Inferior parietal cortex (tissue), 1 donor: ENCODE measurements around the gene ZNF407.
A peak's percentile ranks its signal among the peaks of the same experiment; 100 is the strongest.

Experiments used
- DNase-seq: peaks from one replicate; pipeline ENCODE4 v3.0.0-alpha.2; 2016; ENCODE audit errors: extremely low spot score

The ZNF407 gene

DNA sequence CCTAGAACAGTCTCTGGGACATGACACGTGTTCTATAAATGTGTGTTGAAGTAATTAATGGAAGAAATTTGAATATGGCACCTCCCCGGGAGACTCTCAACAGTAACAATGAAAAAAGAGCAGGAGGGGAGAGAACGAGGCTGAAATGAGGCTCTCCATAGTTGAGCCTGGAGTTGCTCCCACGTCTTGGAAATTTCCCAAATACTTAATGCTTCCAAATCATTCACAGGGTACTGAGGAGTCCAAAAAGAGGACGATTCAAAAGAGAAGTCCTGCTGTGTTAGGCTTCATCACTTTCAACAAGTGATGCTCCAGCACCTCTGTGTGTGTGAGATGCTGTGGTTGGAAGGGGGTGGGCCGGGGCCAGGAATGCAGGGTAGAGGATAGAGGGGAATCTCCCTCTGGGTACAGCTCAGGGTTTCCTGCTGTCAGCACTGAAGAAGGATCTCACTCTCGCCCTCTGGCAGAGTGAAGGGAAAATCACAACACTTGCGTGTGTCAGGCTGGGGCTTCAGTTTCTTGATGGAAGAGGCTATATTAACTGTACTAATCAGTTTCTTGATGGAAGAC, 18.1 kb upstream of the ZNF407 start:
- no peak for DNase-seq

DNA sequence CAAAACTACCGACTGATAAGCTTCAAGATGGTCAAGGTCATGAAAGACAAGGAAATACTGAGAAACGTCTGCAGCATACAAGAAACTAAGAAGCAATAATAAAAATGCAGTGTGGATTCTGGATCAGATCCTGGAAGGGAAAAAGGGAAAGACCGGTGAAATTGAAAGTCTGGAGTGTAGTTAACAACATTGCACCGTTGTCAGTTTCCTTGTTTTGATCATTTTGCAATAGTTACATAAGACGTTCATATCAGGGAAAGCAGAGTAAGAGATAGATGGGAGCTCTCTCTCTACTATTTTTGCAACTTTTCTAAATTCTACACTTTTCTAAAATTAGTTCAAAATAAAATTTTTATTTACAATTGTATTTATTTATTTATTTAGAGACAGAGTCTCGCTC, 15.0 kb upstream of the ZNF407 start:
- DNase-seq: no peak

DNA sequence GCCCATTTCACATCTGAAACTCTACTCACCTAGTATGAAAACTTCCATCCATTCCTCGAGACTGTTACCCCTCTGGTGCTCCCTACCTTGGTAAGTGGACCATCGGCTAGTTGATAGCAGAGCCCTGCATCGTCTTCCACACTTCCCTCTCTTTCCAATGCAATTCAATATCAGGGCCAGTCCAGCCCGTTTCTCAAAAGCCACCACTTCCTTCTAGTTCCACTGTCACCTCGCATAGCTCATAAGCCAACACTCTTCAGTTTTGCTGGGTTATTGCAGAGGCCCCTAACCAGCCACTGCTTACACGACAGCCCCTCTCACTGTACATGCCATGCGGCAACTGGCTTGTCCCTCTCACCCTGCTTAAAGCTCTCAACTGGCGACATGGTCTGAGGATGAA, 10.2 kb upstream of the ZNF407 start:
- DNase-seq: no peak

DNA sequence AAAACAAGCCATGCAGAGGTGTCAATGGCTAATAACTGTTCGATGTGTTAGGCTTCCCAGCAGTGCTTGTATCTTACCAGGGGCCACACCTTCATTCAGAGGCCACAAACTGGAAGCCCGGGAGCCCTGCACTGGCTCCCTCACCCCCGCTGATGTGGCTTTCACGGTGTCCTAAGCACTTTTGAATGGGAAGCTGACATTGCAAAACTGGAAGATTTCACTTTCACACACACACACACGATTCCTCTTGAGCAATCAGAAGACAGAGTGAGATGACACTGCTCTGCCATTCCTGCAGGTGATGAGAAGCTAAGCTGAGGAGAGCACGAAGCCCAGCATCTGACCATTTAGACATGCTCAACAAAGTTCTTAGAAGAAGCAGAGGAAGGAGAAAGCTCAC, 8.6 kb upstream of the ZNF407 start:
- no peak for DNase-seq

DNA sequence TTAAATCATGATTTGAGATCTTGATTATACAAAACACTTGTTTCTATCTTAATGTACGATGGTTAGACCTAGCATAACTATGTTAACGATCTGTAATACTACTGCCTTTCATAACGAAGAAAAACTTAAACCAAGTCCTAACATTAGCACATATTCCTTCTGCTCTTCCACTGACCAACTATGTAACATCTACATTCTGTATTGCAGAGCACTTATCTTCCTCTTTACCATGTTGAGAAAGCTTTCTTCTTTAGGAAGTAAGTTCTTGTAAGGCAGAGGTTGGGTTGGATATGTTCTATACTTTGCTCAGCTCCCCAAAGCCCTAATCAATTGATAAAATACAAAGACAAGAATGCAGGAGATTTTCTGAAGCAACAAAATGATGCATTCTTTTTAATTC, 7.9 kb upstream of the ZNF407 start:
- no peak for DNase-seq

DNA sequence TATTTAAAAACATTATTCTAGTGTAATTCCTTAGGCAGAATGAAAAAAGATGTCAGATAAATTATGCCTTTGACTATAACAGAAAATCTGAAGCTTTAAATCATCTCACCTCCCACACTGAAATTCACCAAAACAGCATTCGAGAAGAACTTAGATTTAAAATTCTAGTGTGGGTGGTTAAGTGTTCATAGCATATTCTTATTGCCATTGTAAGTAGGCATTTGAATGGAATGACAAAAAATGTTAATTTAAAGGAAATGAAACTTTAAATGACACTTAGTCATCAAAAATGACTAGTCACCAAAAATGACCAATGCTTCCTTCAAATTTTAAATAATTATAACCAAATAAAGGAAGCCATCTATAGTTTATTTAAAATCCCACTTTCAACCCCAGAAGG, 7.0 kb upstream of the ZNF407 start:
- DNase-seq: peak; percentile 27

DNA sequence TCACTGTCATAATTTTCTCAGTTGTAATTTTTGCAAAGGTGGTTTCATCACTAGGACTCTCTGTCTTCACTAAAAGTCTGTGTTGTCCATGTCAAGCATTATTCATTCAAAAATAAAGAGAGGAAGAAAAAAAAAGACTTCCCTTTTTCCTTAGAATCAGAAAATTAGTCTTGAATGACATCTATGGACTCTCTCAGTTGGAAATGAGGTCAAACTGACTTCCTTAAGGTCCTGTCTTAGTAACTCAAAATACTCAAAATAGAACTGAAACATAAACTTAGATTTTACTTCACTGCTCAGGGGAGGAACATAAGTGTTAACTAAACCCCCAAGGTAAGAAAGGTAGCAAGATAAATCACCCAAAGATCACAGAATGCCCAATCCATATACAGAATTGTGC, 2.2 kb upstream of the ZNF407 start:
- no peak for DNase-seq

DNA sequence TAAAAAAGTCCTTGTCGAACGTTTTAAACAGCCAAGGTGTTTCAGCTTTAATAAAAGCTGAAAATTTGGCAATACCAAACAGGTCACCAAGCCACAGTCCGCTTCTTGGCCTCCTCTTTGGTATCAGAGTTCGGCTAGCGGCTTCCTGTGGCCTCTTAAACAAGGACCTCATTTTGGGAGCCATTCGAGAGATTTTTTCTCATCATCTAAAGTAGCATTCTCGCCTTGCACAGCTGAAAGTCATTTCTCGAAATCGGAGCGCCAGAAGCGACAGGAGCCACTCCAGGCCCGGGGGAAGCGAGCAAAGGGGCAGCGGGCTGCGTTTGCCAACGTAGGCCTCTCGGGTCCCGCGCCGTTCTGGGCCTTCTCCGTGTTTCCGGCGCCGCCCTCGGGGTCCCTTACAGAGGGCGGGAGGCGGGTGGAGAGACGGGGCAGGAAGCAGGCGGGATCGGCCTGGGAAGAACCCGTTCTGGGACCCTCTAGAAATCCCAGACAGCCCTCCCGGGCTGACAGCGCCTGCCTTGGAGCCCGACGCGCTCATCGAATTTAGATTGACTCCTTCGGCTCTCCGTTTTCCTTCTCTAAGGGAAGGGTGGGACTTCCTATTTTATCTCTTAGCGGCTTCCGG, 522 bp upstream of the ZNF407 start:
- DNase-seq: no peak

DNA sequence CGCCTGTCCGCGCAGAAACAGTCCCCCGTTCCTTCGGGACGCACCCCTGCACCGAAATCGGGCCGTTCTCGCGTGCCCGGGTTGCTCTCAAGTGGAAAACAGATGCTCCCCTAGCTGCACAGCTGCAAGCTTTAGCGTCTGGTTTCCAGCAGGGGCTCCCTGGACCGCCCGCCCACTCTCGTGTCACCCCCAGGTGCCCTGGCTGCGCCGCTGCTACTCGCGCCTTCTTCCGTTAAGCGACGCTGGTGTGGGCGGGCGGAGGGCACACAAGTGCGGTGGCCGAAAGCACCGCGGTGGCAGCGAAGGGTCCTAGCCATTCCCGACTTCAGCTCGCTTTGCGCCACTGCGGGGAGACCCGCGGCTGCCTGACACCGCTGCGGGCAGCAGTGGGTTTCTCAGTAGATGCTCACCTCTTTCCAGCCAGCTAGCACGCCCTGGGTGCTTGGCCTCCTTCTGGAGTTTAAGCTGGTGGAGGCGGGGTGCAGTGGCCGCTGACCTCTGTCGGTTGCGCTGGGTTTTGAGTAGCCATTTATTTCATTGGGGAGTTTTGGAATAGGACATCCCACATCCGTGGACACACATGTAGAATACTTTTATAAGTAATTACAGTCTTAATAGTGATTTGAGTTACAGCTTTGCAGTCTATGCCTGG, 806 bp downstream of the ZNF407 start:
- DNase-seq: peak; percentile 21

DNA sequence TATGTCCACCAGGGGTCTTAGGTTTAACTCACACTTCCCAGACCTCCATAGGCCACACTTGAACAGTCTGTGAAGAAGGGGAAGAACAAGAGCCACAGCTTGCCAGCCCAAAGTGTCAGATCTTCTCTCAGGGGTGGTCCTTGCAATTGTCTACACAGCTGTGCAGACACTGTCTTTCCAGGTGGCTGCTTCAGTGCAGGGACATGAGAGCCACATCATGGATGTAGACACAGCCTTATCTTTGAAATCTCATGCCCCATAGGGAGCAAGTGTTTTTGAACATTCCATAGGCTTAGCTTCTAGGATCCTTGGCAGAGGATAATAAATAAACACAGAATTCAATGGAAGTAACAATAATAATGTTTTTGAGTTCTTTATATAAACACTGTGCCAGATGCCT, 6.7 kb downstream of the ZNF407 start:
- DNase-seq: no peak

DNA sequence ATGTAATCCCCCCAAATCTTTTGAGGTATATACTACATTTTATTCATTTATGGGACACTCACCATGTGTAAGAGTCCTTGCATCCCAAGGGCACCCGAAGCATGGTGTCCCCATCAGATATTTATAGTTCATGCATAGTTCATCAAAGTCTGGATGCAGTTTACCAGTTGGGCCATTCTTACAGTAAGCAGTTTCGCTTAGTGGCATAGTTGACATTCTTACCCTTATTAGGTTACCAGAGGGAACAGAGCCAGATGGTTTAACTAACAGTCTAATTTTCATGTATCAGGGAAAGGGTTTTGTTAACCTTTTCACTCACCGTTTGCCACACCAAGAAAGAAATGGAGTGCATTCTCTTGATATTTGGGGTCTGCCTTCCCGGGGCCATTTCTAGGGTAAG, 7.1 kb downstream of the ZNF407 start:
- no peak for DNase-seq

DNA sequence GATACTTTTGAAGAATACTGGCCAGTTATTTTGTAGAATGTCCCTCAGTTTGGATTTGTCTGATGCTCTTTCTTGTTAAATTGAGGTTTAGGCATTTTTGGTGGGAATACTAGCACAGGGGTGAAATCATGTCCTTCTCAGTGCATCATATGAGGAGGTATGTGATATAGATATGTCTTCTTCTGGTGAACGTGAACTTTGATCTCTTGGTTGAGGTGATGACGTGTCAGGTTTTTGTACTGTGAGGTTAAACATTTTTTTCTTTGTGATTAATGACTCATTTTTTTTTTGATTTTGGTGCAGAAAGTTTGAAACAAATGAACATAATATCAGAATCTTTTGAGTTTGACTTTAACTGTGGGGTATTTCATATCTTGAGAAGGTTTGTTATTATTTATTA, 11.0 kb downstream of the ZNF407 start:
- no peak for DNase-seq

DNA sequence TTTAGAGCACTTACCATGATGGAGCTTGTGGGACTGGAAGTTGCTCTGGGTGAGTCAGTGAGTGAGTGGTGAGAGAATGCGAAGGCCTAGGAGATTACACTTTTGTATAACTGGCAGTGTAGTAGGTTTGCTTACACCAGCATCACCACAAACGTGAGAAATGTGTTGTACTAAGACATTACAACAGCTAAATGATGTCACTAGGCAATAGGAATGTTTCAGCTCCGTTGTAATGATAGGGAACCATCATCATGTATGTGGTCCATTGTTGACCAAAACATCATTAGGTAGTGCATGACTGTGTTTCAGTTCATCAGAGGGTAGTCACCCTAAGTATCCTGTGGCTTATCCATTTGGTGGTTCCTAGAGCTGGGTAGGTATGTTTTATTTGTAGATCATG, 11.9 kb downstream of the ZNF407 start:
- no peak for DNase-seq

DNA sequence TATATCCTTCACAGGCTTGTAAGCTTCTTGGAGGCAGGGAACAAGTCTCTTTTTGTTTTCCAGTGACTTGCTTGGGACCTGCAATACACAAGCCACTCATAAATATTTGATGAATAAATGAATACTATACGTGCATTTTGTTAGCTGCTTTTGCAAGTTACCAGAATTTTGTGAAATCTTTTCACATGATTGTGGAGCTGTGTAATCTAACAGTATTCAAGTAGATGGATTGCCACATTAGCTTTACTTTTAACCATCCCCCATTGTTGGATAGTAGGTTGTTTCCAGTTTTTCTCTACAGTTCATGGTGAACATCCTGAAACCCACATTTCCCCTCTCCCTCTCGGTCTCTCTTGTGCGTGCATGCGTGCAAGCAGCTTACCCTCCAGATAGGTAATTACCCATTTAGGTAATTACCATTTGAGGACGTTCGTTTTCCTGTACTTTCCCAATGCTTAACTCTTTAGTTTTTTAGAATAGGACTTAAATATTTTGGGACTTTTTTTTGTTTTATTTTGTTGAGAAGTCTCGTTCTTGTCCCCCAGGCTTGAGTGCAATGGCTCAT, 12.5 kb downstream of the ZNF407 start:
- DNase-seq: no peak

DNA sequence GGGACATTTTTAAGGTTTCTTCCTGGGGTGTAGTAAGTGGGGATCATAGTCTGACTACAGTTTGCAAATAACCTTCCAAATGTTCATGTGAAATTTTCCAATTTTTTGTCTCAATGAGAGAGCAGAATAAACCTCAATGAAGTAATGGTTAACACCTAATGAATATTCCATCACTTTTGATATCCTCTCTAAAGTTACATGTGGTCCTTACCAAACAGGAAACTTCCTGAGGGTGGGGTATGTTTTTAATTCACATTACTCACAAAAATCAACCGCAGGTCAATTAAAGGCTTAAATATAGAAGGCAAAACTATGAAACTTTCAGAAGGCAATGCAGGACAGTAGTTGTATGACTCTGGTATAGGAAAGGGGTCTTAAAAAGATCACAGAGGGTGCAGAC, 13.2 kb downstream of the ZNF407 start:
- no peak for DNase-seq

DNA sequence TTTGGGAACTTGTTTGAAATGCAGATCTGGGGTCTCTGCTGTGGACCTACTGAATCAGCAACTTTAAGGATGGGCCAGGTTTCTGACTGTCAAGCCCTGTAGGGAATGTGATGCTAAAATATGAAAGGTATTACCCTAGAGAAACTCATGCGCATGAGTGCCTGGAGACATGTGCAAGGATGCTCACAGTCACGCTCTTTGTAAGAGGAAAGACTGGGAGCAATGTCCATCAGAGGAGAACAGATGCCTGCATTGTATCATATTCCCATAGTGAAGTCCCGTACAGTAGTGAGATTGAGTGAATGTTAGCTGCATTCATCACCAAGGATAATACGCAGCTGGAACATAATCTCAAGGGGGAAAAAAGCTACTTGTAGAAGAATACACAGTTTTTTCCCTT, 14.1 kb downstream of the ZNF407 start:
- DNase-seq: no peak

DNA sequence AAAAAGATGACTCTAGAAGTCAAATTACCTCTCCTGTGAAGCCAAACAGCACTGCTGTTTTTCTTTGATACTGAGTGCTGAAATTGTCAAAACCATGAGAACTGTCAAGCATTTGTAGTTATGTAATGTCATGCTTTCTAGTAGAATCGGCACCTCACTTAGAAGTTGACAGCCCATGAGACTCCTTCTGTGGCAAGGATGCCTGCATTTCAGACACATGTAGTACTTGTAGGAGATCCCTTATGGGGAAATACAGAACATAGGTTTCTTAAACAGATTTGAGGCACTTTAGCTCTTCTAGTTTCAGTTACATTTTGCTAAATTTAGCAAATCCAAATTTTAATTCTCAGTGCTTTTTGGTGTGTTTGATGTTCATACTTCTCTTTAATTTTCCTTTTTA, 15.7 kb downstream of the ZNF407 start:
- DNase-seq: no peak

DNA sequence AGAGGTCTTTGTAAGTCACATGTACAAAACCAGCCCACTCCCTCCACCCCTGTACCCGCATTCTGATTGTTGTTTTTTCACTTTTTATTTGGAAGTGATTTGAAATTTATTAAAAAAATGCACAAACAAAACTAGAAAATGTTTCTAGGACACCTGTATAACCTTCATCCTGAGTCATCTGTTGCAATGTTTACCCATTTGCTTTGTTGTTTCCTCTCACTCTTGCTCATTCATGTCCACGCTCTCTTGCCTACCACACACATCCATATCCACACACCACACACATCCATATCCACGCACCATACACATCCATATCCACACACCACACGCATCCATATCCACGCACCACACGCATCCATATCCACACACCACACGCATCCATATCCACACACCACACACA, 18.8 kb downstream of the ZNF407 start:
- DNase-seq: no peak

DNA sequence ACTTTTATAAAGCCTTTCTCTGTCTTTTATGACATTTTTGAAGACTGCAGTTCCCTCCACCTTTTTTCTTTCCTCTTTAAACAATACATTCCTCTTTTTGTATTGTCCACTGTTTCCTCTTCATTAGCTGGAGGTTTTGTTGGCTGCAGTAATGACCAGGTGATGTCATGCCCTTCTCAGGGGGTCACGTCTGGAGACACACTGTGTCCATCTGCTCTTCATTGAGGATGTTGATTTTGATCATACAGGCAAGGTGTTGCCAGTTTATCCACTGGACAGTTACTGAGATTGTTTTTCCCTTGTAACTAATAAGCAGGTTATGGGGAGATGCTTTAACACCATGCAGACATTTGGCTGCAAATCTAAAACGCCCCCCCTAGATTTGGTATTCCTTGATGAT, 19.8 kb downstream of the ZNF407 start:
- DNase-seq: no peak

DNA sequence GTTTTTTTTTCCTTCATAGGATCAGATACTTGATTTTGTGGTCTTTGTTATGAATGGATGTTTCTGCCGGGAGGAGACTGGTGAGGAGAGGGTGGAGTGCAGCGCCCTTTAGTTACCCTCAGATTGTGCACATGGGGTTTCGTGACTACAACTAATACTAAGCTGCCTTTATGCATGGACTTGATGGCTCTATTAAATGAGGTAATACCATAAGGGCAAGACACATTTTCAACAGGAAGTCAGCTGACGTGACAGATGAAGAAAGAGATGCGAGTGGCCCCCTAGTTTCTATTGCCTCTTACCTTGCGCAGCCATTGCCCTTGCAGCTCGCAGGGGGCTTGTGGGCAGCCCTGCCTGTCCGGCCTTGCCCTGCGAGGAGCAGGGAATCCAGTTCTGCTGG, 24.4 kb downstream of the ZNF407 start:
- DNase-seq: no peak

DNA sequence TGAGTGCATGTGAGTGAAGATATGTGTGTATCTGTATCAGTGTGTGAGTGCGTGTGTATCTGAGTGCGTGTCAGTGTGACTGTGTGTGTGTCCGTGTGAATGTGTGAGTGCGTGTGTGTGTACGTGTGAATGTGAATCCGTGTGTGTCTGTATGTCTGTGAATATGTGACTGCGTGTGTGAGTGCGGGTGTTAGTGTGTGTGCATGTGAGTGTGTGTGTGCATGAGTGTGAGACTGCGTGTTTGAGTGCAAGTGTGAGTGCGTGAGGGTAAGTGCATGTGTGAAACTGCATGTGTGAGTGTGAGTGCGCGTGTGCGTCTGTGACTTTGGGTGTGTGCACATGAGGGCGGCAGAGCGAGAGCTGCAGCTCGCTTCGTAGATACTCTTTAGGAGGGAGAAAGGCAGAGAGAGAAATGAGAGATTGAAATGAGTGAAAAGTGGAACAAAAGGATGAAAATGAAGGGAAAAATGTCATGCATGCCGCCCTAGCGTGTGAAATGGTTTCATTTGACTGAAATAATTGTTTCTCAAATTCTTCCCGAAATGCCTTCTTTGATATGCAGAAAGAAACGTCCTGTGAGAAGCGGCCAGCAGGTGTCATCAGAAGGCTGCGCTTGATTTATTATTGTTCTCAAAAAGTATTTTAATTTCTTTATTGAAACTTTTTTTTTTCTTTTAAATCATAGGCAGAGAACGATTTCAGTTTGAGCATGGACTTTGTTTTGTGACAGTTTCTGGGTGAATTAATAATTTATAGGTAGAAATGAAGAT, 25.6 kb downstream of the ZNF407 start:
- peak; percentile 53 for DNase-seq

DNA sequence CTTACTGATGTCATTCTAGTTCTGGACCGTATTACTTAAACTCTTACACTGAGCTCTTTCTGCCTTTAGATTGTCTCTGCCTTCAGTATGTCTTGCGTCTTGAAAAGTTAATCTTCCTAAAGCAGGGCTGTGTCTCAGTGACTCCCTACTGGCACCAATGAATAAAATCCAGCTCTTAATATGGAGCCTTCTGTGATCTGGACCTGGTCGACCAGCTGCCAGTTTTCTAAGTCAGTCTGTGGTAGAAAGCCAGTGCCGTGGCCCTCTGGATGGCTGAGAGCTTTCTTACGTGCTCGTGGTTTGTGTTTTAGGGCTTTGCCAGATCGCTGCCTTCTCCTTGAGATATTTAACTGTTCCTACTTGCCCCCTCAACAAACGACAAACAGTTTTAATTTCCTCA, 26.8 kb downstream of the ZNF407 start:
- no peak for DNase-seq

DNA sequence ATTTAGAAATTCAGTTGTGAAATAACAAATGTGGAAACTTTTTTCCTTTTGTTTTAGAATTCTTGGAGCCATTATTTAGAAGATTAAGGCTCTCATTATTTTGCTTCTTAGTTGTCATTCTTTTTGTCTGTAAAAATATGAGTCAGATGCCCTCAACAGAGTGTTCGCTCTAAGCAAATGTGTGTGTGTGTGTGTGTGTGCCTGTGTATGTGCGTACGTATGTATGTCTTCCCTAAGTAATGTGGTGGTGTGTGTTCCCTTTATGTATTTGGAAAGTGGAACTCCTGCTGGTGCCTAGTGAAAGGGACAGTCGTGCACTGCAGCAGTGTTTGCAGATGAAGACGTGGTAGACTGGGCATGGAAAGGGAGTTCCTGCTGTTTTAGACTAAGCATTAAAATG, 27.5 kb downstream of the ZNF407 start:
- no peak for DNase-seq
